ENCODE data around the gene SLC48A1.

The SLC48A1 gene

GRCh38 chr12:47802312-47802711 lies 29.3 kb downstream of the SLC48A1 start:
- no peak for DNase-seq (ENCODE audit: extremely low spot score)
- ChIA-PET CTCF (interaction anchor here (0.6 to 1.5 kb wide), 6 partner anchors 9 to 1649 kb away, joined by 3 to 12 read pairs (median 4); no protein-coding TSS in a partner anchor), POLR2A (no interaction called here)
- no peak for TF ChIP-seq SUZ12 (IDR thresholded peaks at IDR 0.05)
- TF ChIP-seq ELF4 (IDR thresholded peaks at IDR 0.05), result no peak
- TF ChIP-seq FOXM1 (IDR thresholded peaks at IDR 0.05; ENCODE audit: borderline replicate concordance), result no peak
- no peak for TF ChIP-seq ZNF384 (IDR thresholded peaks at IDR 0.05)
- no peak for TF ChIP-seq ARNT (IDR thresholded peaks at IDR 0.05)
- TF ChIP-seq SP1 (IDR thresholded peaks at IDR 0.05), result no peak
- no peak for TF ChIP-seq FOXA1 (IDR thresholded peaks at IDR 0.05)
- TF ChIP-seq LEF1 (IDR thresholded peaks at IDR 0.05; ENCODE audit: borderline replicate concordance), result no peak
- TF ChIP-seq FOXK2 (IDR thresholded peaks at IDR 0.05), result no peak
- TF ChIP-seq CTBP1 (IDR thresholded peaks at IDR 0.05; ENCODE audit: borderline replicate concordance), result no peak
- TF ChIP-seq NFRKB (IDR thresholded peaks at IDR 0.05), result no peak
- no peak for TF ChIP-seq TARDBP (IDR thresholded peaks at IDR 0.05)
- no peak for TF ChIP-seq HDGF (IDR thresholded peaks at IDR 0.05; ENCODE audit: borderline replicate concordance)

- ChIA-PET CTCF (no interaction called here), POLR2A (no interaction called here)
- no peak for DNase-seq (ENCODE audit: extremely low spot score)
These were observed 30.3 kb downstream of the SLC48A1 start for GRCh38 chr12:47803191-47803875.

GRCh38 chr12:47804171-47804570 lies 31.1 kb downstream of the SLC48A1 start:
- ChIA-PET CTCF (no interaction called here), POLR2A (no interaction called here)
- DNase-seq (ENCODE audit: extremely low spot score), result no peak
- TF ChIP-seq ZNF384 (IDR thresholded peaks at IDR 0.05) (no peak), CTBP1 (IDR thresholded peaks at IDR 0.05; ENCODE audit: borderline replicate concordance) (no peak), FOXK2 (IDR thresholded peaks at IDR 0.05) (no peak), HDGF (IDR thresholded peaks at IDR 0.05; ENCODE audit: borderline replicate concordance) (no peak), NFRKB (IDR thresholded peaks at IDR 0.05) (no peak)

More at GRCh38 chr12:47803191-47803875, 30.3 kb downstream of the SLC48A1 start:
- TF ChIP-seq FOXM1 (IDR thresholded peaks at IDR 0.05; ENCODE audit: borderline replicate concordance) (no peak), ELF4 (IDR thresholded peaks at IDR 0.05) (no peak), FOXK2 (IDR thresholded peaks at IDR 0.05) (no peak), TARDBP (IDR thresholded peaks at IDR 0.05) (no peak), SP1 (IDR thresholded peaks at IDR 0.05) (no peak), SUZ12 (IDR thresholded peaks at IDR 0.05) (no peak)

GRCh38 chr12:47805417-47805816 lies 32.4 kb downstream of the SLC48A1 start:
- ChIA-PET CTCF (interaction anchor here (1.6 kb wide), 1 partner anchor 32 kb away, joined by 4 read pairs; no protein-coding TSS in a partner anchor), POLR2A (no interaction called here)

GRCh38 chr12:47807338-47807737 lies 34.3 kb downstream of the SLC48A1 start:
- ChIA-PET CTCF (interaction anchor here (0.5 to 1.6 kb wide), 5 partner anchors 10 to 117 kb away, joined by 4 to 8 read pairs (median 6); no protein-coding TSS in a partner anchor), POLR2A (interaction anchor here (1.6 kb wide), 1 partner anchor 11 kb away, joined by 5 read pairs; no protein-coding TSS in a partner anchor)
- DNase-seq (ENCODE audit: extremely low spot score), result no peak
- no peak for TF ChIP-seq FOXK2 (IDR thresholded peaks at IDR 0.05)
- no peak for TF ChIP-seq HDGF (IDR thresholded peaks at IDR 0.05; ENCODE audit: borderline replicate concordance)
- no peak for TF ChIP-seq NFRKB (IDR thresholded peaks at IDR 0.05)
- no peak for TF ChIP-seq ZNF384 (IDR thresholded peaks at IDR 0.05)
- no peak for TF ChIP-seq PKNOX1 (IDR thresholded peaks at IDR 0.05)
- TF ChIP-seq FOXA1 (IDR thresholded peaks at IDR 0.05), result no peak
- TF ChIP-seq L3MBTL2 (conservative IDR thresholded peaks at IDR 0.05), result no peak
- TF ChIP-seq CTBP1 (IDR thresholded peaks at IDR 0.05; ENCODE audit: borderline replicate concordance), result no peak
- TF ChIP-seq BHLHE40 (IDR thresholded peaks at IDR 0.05; ENCODE audit: borderline replicate concordance), result no peak
- no peak for TF ChIP-seq ARNT (IDR thresholded peaks at IDR 0.05)
- no peak for TF ChIP-seq TARDBP (IDR thresholded peaks at IDR 0.05)
- no peak for TF ChIP-seq SUZ12 (IDR thresholded peaks at IDR 0.05)
- TF ChIP-seq ELF4 (IDR thresholded peaks at IDR 0.05), result no peak
- no peak for TF ChIP-seq FOXM1 (IDR thresholded peaks at IDR 0.05; ENCODE audit: borderline replicate concordance)
- TF ChIP-seq LEF1 (IDR thresholded peaks at IDR 0.05; ENCODE audit: borderline replicate concordance), result no peak

More at GRCh38 chr12:47805417-47805816, 32.4 kb downstream of the SLC48A1 start:
- no peak for DNase-seq (ENCODE audit: extremely low spot score)
- no peak for TF ChIP-seq HDGF (IDR thresholded peaks at IDR 0.05; ENCODE audit: borderline replicate concordance)
- TF ChIP-seq ZNF384 (IDR thresholded peaks at IDR 0.05), result no peak
- no peak for TF ChIP-seq ARNT (IDR thresholded peaks at IDR 0.05)
- TF ChIP-seq PKNOX1 (IDR thresholded peaks at IDR 0.05), result no peak
- no peak for TF ChIP-seq TARDBP (IDR thresholded peaks at IDR 0.05)
- TF ChIP-seq FOXA1 (IDR thresholded peaks at IDR 0.05), result no peak
- TF ChIP-seq SP1 (IDR thresholded peaks at IDR 0.05), result no peak
- no peak for TF ChIP-seq BHLHE40 (IDR thresholded peaks at IDR 0.05; ENCODE audit: borderline replicate concordance)
- TF ChIP-seq FOXK2 (IDR thresholded peaks at IDR 0.05), result no peak

GRCh38 chr12:47808050-47808449 lies 35.0 kb downstream of the SLC48A1 start:
- CTCF ChIA-PET, result interaction anchor here (0.5 to 1.6 kb wide), 6 partner anchors 10 to 118 kb away, joined by 3 to 8 read pairs (median 6); no protein-coding TSS in a partner anchor
- POLR2A ChIA-PET, result interaction anchor here (1.6 kb wide), 1 partner anchor 10 kb away, joined by 5 read pairs; no protein-coding TSS in a partner anchor
- no peak for DNase-seq (ENCODE audit: extremely low spot score)
- TF ChIP-seq BHLHE40 (IDR thresholded peaks at IDR 0.05; ENCODE audit: borderline replicate concordance) (no peak), ZNF384 (IDR thresholded peaks at IDR 0.05) (no peak)

Data from HEK293T (cell line).